Measurements from ENCODE around the gene ID2.

ID2 gene

GRCh38 chr2:8650256-8650655 lies 31.6 kb upstream of the ID2 start:
- no peaks in the 10 kb centered on the region for H3K9me3 ChIP-seq
- H3K36me3 ChIP-seq, result no peaks in the 10 kb centered on the region
- DNase-seq, result no peak
- H3K4me3 ChIP-seq (ENCODE audit: low read depth, low read length), result no peak overlapping the region
- H3K4me1 ChIP-seq, result peaks cover 6% of the 10 kb centered on the region; the same call in 1 of the 2 replicates
- no peaks in the 10 kb centered on the region for H3K27me3 ChIP-seq
- TF ChIP-seq CTCF (IDR thresholded peaks at IDR 0.05; ENCODE audit: low read depth, low read length), result no peak

- Histone ChIP-seq H3K9me3 (no peaks in the 10 kb centered on the region), H3K4me3 (ENCODE audit: low read depth, low read length) (no peak overlapping the region), H3K36me3 (no peaks in the 10 kb centered on the region), H3K4me1 (peaks cover 6% of the 10 kb centered on the region; the same call in 1 of the 2 replicates), H3K27me3 (no peaks in the 10 kb centered on the region)
- no peak for DNase-seq
- no peak for TF ChIP-seq CTCF (IDR thresholded peaks at IDR 0.05; ENCODE audit: low read depth, low read length)
These were observed 29.0 kb upstream of the ID2 start for GRCh38 chr2:8652774-8653426.

GRCh38 chr2:8653485-8653884 lies 28.4 kb upstream of the ID2 start:
- H3K27me3 ChIP-seq, result no peaks in the 10 kb centered on the region
- peak; percentile 60 for DNase-seq
- no peaks in the 10 kb centered on the region for H3K9me3 ChIP-seq
- no peaks in the 10 kb centered on the region for H3K36me3 ChIP-seq
- TF ChIP-seq CTCF (IDR thresholded peaks at IDR 0.05; ENCODE audit: low read depth, low read length), result 0 out of 2 replicates have a peak, but pooled peaks have one; percentile 2
- peaks cover 6% of the 10 kb centered on the region; the same call in 1 of the 2 replicates for H3K4me1 ChIP-seq
- H3K4me3 ChIP-seq (ENCODE audit: low read depth, low read length), result no peak overlapping the region

- no peaks in the 10 kb centered on the region for H3K27me3 ChIP-seq
- no peaks in the 10 kb centered on the region for H3K9me3 ChIP-seq
- no peaks in the 10 kb centered on the region for H3K36me3 ChIP-seq
- H3K4me1 ChIP-seq, result peaks cover 6% of the 10 kb centered on the region; the same call in 1 of the 2 replicates
- H3K4me3 ChIP-seq (ENCODE audit: low read depth, low read length), result no peak overlapping the region
- no peak for DNase-seq
- no peak for TF ChIP-seq CTCF (IDR thresholded peaks at IDR 0.05; ENCODE audit: low read depth, low read length)
These were observed 27.8 kb upstream of the ID2 start for GRCh38 chr2:8654041-8654440.

- H3K4me1 ChIP-seq, result peaks cover 8% of the 10 kb centered on the region
- H3K9me3 ChIP-seq, result no peaks in the 10 kb centered on the region
- H3K4me3 ChIP-seq (ENCODE audit: low read depth, low read length), result no peak overlapping the region
- no peak for DNase-seq
- no peak for TF ChIP-seq CTCF (IDR thresholded peaks at IDR 0.05; ENCODE audit: low read depth, low read length)
- no peaks in the 10 kb centered on the region for H3K27me3 ChIP-seq
- H3K36me3 ChIP-seq, result no peaks in the 10 kb centered on the region
These were observed 27.4 kb upstream of the ID2 start for GRCh38 chr2:8654483-8654882.

- no peak for TF ChIP-seq CTCF (IDR thresholded peaks at IDR 0.05; ENCODE audit: low read depth, low read length)
- Histone ChIP-seq H3K9me3 (no peaks in the 10 kb centered on the region), H3K4me1 (peaks cover 14% of the 10 kb centered on the region), H3K36me3 (no peaks in the 10 kb centered on the region), H3K4me3 (ENCODE audit: low read depth, low read length) (no peak overlapping the region), H3K27me3 (no peaks in the 10 kb centered on the region)
- no peak for DNase-seq
These were observed 25.7 kb upstream of the ID2 start for GRCh38 chr2:8656160-8656641.
